Hepatocyte (in vitro differentiated cells): ENCODE measurements around the gene TMC1. TPM values are rescaled to one million over a fixed set of nuclear protein-coding genes. Genes with fewer than 3 reads are reported as not detected.

Source experiments
- DNase-seq: peaks from one replicate; pipeline ENCODE4 v3.0.0-alpha.2; 2016; ENCODE audit warnings: low spot score
- H2AFZ ChIP-seq: fragments of 200-600 bp; sonication (generic); 2 replicates; pipeline ENCODE4 v1.6.0; 2016; ENCODE audit warnings: antibody characterized with exemption, mild to moderate bottlenecking
- H3K27ac ChIP-seq: fragments of 200-600 bp; sonication (generic); 2 replicates; pipeline ENCODE4 v1.5.1; 2016; ENCODE audit warnings: mild to moderate bottlenecking
- H3K27me3 ChIP-seq: fragments of 200-600 bp; sonication (generic); 2 replicates; pipeline ENCODE4 v1.6.1; 2016
- H3K36me3 ChIP-seq: fragments of 200-600 bp; sonication (generic); replicated peaks from 2 replicates; pipeline ENCODE4 v1.5.1; 2016; ENCODE audit warnings: low read depth; ENCODE audit not compliant: insufficient read depth
- H3K4me1 ChIP-seq: fragments of 200-600 bp; sonication (generic); 2 replicates; pipeline ENCODE4 v1.5.1; 2016; ENCODE audit warnings: mild to moderate bottlenecking, moderate library complexity; ENCODE audit not compliant: insufficient read depth
- H3K4me2 ChIP-seq: fragments of 200-600 bp; sonication (generic); 2 replicates; pipeline ENCODE4 v1.6.0; 2016
- H3K4me3 ChIP-seq: fragments of 200-600 bp; sonication (generic); 2 replicates; pipeline ENCODE4 v1.5.1; 2016; ENCODE audit warnings: mild to moderate bottlenecking
- H3K79me2 ChIP-seq: fragments of 200-600 bp; sonication (generic); 2 replicates; pipeline ENCODE4 v1.6.0; 2017; ENCODE audit warnings: mild to moderate bottlenecking
- H3K9me2 ChIP-seq: fragments of 200-600 bp; sonication (generic); replicated peaks from 2 replicates; pipeline ENCODE4 v1.6.0; 2017; ENCODE audit warnings: mild to moderate bottlenecking; ENCODE audit not compliant: insufficient read depth
- H3K9me3 ChIP-seq: fragments of 200-600 bp; sonication (generic); 2 replicates; pipeline ENCODE4 v1.5.1; 2016; ENCODE audit warnings: low read depth, mild to moderate bottlenecking
- H4K20me1 ChIP-seq: fragments of 200-600 bp; sonication (generic); 2 replicates; pipeline ENCODE4 v1.6.0; 2016; ENCODE audit warnings: mild to moderate bottlenecking; ENCODE audit not compliant: insufficient read depth, poor library complexity, severe bottlenecking
- EZH2 ChIP-seq: fragments of 200-600 bp; sonication (generic); IDR thresholded peaks from 2 replicates; pipeline ENCODE4 v1.6.1; 2016; ENCODE audit warnings: antibody characterized with exemption, mild to moderate bottlenecking, borderline replicate concordance
- EZH2phosphoT487 ChIP-seq: fragments of 200-600 bp; sonication (generic); IDR thresholded peaks from one replicate; pipeline ENCODE4 v1.6.1; 2018; ENCODE audit warnings: antibody characterized with exemption, mild to moderate bottlenecking, low read depth, moderate library complexity; ENCODE audit not compliant: unreplicated experiment, severe bottlenecking
- WGBS: methylation state at CpG from one replicate; pipeline ENCODE4 v1.1.6; 2016; ENCODE audit warnings: low lambda C conversion rate; ENCODE audit errors: missing lambda C conversion rate; 5-methylcytosine and 5-hydroxymethylcytosine counted together
- polyA plus RNA-seq: library from polyadenylated mRNA; unstranded; fragments of >200 nt; fragmentation: Nextera tagmentation; extraction: Ambion mirVana; gene quantifications from 2 replicates; pipeline ENCODE4 v1.2.1, GENCODE V29; 2016
- total RNA-seq: library from RNA; depleted of rRNA; stranded (reverse); fragments of >200 nt; gene quantifications from 2 replicates; pipeline ENCODE4 v1.2.3, GENCODE V29; 2014
- TF ChIP-seq, protein P1 (sequence below): fragments of 200-600 bp; sonication (generic); IDR thresholded peaks from 2 replicates; pipeline ENCODE4 v1.5.1; 2016; ENCODE audit warnings: antibody characterized with exemption, mild to moderate bottlenecking; ENCODE audit not compliant: poor library complexity

The TMC1 gene
- total and polyA plus RNA-seq, 2 experiments from 2014 or later, result 0.20 to 0.23 TPM

DNA sequence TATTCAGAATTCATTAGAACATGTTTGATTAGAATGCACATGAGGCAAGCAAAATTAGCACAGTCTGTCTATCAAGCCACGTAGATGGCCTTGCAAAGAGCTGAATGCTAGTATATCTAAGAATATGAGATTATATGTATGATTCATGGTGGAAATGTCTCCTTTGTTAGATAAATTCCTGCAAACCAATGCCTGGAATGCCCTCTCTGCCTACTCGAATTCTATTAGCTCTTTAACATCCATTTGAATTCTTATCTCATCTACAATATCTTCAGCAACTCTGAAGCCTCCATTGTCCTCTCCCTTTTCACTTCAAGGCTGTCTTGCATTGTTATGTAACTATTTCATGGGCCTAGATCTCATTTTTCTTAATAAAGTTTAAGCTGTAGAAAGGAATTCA, 205.5 kb downstream of the TMC1 start:
- Histone ChIP-seq H3K4me2 (no peak overlapping the region), H3K4me3 (no peak overlapping the region), H3K79me2 (no peaks in the 10 kb centered on the region), H3K36me3 (no peaks in the 10 kb centered on the region), H3K4me1 (no peaks in the 10 kb centered on the region), H2AFZ (no peak overlapping the region), H3K27ac (no peak overlapping the region), H3K9me3 (no peaks in the 10 kb centered on the region), H4K20me1 (no peaks in the 10 kb centered on the region), H3K27me3 (no peaks in the 10 kb centered on the region), H3K9me2 (no peaks in the 10 kb centered on the region)
- no peak for DNase-seq
- no peak for TF ChIP-seq EZH2
- TF ChIP-seq, protein P1, sequence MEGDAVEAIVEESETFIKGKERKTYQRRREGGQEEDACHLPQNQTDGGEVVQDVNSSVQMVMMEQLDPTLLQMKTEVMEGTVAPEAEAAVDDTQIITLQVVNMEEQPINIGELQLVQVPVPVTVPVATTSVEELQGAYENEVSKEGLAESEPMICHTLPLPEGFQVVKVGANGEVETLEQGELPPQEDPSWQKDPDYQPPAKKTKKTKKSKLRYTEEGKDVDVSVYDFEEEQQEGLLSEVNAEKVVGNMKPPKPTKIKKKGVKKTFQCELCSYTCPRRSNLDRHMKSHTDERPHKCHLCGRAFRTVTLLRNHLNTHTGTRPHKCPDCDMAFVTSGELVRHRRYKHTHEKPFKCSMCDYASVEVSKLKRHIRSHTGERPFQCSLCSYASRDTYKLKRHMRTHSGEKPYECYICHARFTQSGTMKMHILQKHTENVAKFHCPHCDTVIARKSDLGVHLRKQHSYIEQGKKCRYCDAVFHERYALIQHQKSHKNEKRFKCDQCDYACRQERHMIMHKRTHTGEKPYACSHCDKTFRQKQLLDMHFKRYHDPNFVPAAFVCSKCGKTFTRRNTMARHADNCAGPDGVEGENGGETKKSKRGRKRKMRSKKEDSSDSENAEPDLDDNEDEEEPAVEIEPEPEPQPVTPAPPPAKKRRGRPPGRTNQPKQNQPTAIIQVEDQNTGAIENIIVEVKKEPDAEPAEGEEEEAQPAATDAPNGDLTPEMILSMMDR, result no peak
- TF ChIP-seq EZH2phosphoT487, result no peak
- 51% methylated on average over 2 of the region's 2 CpGs for WGBS

DNA sequence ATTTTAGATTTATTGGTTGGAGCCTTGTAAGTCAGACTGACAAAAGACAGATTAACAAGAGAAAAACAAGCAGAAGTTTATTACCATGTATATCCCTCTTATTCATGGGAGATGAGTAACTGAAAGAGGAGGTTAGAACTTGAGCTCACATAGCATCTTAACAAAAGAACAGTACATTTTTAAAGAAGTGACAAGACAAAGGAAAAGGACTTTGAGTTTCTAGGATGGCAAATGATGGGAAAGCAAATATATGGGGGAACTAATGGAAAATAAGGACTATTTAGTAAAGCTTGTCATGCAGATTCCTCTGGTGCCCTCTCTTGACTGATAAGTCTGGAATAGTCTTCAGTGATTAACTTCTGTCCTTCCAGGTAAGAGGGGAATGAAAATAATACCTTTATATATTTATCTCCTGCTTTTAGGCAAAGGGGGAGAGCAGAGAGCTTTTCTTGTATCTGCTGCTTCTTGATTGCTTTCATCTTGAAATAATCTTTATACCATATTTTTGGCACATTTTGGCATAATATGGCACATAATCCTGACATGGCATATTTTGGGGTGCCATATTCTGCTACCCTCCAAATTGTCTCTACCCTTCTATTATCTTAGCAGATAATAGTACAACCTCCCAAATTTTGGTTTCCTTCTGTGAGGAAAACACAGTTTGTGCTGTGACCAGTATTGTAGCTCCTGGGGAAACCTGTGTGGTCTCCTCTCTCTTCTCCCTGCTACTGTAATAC, 206.8 kb downstream of the TMC1 start:
- Histone ChIP-seq H3K4me1 (no peaks in the 10 kb centered on the region), H3K4me2 (no peak overlapping the region), H3K9me2 (no peaks in the 10 kb centered on the region), H3K27ac (no peak overlapping the region), H3K9me3 (no peaks in the 10 kb centered on the region), H3K4me3 (no peak overlapping the region), H4K20me1 (no peaks in the 10 kb centered on the region), H3K27me3 (no peaks in the 10 kb centered on the region), H3K79me2 (no peaks in the 10 kb centered on the region), H3K36me3 (no peaks in the 10 kb centered on the region), H2AFZ (no peak overlapping the region)
- TF ChIP-seq, protein P1, result no peak
- DNase-seq, result no peak

DNA sequence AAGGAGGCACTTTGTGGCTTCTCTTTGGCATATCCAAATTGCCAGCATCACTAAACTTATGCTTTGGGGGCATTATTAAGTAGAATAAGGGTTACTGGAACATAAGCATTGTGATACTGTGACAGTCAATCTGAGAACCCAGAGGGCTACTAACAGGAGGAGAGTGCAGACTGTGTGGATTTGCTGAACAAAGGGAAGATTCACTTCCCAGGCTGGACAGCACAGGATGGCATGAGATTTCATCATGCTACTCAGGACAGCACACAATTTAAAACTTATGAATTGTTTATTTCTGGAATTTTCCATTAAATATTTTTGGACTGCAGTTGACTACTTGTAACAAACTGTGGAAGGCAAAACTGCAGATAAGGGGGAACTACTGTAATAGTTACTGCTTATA, 212.5 kb downstream of the TMC1 start:
- H4K20me1 ChIP-seq, result no peaks in the 10 kb centered on the region
- H3K4me1 ChIP-seq, result no peaks in the 10 kb centered on the region
- no peaks in the 10 kb centered on the region for H3K79me2 ChIP-seq
- no peaks in the 10 kb centered on the region for H3K9me2 ChIP-seq
- no peak overlapping the region for H3K4me3 ChIP-seq
- no peak for DNase-seq
- TF ChIP-seq EZH2phosphoT487, result no peak
- TF ChIP-seq, protein P1, result no peak
- TF ChIP-seq EZH2, result no peak
- no peak overlapping the region for H2AFZ ChIP-seq
- H3K36me3 ChIP-seq, result no peaks in the 10 kb centered on the region
- no peak overlapping the region for H3K27ac ChIP-seq
- H3K9me3 ChIP-seq, result no peaks in the 10 kb centered on the region
- no peak overlapping the region for H3K4me2 ChIP-seq
- H3K27me3 ChIP-seq, result no peaks in the 10 kb centered on the region

DNA sequence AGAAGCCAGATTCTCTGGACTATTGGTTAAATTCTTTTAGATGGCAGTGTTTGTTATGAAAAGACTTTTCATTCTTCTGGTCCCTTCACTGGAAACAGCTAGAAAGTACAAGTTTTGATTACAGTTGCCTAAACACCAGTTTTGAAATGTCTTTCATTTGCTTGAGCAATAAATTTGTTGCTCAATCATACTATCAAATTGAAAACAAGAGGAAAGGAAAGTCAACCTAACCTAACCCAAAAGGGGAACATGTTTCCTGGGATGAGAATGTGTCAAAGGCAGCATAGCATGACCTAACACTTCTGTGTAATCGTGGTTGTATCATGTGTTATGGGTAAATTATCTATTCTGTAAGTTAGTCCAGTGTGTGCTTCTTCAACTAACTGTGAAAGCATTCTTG, 213.2 kb downstream of the TMC1 start:
- no peak overlapping the region for H3K4me2 ChIP-seq
- WGBS, result 90% methylated on average over 1 of the region's 1 CpG
- no peak for TF ChIP-seq EZH2
- TF ChIP-seq, protein P1, result no peak
- no peak for TF ChIP-seq EZH2phosphoT487
- no peaks in the 10 kb centered on the region for H3K9me2 ChIP-seq
- no peaks in the 10 kb centered on the region for H3K79me2 ChIP-seq
- H4K20me1 ChIP-seq, result no peaks in the 10 kb centered on the region
- no peaks in the 10 kb centered on the region for H3K9me3 ChIP-seq
- no peak for DNase-seq
- no peak overlapping the region for H3K27ac ChIP-seq
- no peaks in the 10 kb centered on the region for H3K27me3 ChIP-seq
- no peak overlapping the region for H3K4me3 ChIP-seq
- H3K4me1 ChIP-seq, result no peaks in the 10 kb centered on the region
- no peak overlapping the region for H2AFZ ChIP-seq
- no peaks in the 10 kb centered on the region for H3K36me3 ChIP-seq
